GM13976 (cell line): ENCODE results near the gene ZNF579.

Experiments
- DNase-seq: peaks from one replicate; pipeline ENCODE4 v3.0.0; 2012; ENCODE audit warnings: low spot score
- in situ Hi-C: fragments of 300-500 bp; cut with MboI; formaldehyde crosslinking; loops from one replicate; pipeline ENCODE4 v1.12.0; 2022; ENCODE audit warnings: low sequenced_read_pairs, mixed read lengths, inconsistent platforms; ENCODE audit not compliant: unreplicated experiment
- TF ChIP-seq, protein P1 (sequence below): IDR thresholded peaks from 2 replicates; pipeline ENCODE4 v1.5.1; 2012; ENCODE audit warnings: borderline replicate concordance, mild to moderate bottlenecking; ENCODE audit not compliant: insufficient read depth; ENCODE audit errors: extremely low read depth, missing control alignments, control extremely low read depth

The ZNF579 gene

DNA sequence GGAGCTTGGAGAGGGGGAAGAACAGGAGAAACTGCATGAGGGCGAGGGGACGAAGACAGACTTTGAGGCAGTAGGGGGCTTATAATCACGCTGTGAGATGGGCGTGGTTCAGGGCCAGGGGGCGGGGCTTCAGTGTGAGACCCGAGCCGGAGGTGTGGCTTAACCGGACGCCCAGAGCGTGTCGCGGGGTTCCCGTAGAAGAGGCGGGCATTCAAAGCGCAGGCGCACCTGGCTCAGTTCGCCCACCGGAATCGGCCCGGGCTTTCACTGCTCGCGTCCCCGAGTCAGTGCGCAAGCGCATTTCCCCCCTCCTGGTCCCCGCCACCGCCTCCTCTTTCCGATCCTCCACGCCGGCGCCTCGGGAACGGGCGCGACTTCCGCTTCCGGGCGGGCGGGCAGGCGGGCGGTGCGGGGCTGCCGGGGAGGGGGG is 24.6 kb upstream of the ZNF579 start:
- TF ChIP-seq, protein P1, sequence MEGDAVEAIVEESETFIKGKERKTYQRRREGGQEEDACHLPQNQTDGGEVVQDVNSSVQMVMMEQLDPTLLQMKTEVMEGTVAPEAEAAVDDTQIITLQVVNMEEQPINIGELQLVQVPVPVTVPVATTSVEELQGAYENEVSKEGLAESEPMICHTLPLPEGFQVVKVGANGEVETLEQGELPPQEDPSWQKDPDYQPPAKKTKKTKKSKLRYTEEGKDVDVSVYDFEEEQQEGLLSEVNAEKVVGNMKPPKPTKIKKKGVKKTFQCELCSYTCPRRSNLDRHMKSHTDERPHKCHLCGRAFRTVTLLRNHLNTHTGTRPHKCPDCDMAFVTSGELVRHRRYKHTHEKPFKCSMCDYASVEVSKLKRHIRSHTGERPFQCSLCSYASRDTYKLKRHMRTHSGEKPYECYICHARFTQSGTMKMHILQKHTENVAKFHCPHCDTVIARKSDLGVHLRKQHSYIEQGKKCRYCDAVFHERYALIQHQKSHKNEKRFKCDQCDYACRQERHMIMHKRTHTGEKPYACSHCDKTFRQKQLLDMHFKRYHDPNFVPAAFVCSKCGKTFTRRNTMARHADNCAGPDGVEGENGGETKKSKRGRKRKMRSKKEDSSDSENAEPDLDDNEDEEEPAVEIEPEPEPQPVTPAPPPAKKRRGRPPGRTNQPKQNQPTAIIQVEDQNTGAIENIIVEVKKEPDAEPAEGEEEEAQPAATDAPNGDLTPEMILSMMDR = no peak
- in situ Hi-C loops = no loop called here
- DNase-seq = peak; percentile 96

DNA sequence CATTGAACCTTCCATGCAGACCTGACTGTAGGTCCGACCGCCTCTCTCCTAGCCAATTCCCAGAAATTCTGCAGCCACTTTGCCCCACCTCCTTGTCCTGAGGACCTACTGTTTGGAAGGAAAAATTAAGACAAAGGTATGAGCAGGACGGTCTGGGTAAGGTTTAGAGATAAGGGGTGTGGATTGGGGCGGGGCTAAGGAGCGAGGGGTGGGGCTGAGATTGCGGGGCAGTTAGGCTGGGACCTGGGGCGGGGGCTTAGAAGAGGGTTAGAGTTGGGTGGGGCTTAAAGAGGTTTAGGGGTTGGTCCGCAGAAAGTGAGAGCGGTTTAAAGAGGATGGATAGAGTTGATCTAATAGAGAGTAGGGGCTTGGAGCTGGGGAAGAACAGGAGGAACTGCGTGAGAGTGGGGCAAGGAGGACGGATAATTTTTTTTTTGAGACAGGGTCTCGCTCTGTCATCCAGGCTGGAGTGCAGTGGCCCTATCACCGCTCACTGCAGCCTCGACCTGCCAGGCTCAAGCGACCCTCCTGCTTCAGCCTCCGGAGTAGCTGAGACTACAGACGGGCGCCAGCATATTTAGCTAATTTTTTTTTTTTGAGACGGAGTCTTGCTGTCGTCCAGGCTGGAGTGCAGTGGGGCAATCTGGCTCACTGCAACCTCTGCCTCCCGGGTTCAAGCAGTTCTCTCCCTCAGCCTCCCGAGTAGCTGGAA is 23.1 kb upstream of the ZNF579 start:
- DNase-seq = no peak
- TF ChIP-seq, protein P1 = no peak
- in situ Hi-C loops = no loop called here

DNA sequence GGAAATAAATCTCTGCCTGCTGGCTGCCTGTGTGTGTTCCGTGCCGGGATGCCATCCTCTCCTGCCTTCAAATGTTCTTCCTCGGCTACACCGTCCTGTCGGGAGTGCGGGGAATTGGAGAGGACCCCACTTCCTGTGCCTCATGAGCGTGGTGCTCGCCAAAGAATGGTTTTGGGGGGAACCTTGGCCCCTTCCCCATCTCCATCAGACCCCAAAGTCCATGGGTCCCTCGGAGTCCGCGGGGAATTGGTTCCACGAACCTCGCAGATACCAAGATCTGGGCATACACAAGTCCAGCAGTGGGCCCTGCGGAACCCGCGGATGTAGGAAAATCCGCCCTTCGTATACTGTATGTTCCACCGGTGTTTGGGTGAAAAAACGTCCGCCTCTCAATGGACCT is 22.5 kb upstream of the ZNF579 start:
- in situ Hi-C loops = no loop called here
- no peak for DNase-seq
- TF ChIP-seq, protein P1 = no peak

DNA sequence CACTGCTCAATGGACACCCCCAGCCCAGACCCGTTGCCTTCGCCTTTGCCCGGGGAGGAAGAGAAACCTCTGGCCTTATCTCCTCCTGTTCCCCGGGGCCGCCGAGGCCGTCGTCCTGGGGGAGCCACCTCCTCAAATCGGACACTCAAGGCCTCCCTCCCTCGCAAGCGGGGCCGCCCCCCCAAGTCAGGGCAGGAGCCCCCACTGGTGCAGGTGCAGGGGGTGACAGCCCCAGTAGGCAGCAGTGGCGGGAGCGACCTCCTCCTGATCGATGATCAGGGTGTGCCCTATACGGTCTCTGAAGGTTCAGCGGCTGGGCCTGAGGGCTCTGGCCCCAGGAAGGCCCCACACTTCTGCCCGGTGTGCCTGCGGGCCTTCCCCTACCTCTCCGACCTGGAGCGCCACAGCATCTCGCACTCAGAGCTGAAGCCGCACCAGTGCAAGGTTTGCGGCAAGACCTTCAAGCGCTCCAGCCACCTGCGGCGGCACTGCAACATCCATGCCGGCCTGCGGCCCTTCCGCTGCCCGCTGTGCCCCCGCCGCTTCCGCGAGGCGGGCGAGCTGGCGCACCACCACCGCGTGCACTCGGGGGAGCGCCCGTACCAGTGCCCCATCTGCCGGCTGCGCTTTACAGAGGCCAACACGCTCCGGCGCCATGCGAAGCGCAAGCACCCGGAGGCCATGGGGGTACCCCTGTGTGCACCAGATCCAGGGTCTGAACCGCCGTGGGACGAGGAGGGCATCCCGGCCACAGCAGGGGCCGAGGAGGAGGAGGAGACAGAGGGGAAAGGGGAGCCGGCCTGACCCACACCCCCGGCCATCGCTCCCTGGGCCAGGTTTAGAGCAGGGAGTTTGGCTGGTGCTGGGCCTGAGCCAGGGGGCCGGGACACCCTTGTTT is 21.7 kb upstream of the ZNF579 start:
- no peak for DNase-seq
- in situ Hi-C loops = no loop called here
- TF ChIP-seq, protein P1 = no peak

DNA sequence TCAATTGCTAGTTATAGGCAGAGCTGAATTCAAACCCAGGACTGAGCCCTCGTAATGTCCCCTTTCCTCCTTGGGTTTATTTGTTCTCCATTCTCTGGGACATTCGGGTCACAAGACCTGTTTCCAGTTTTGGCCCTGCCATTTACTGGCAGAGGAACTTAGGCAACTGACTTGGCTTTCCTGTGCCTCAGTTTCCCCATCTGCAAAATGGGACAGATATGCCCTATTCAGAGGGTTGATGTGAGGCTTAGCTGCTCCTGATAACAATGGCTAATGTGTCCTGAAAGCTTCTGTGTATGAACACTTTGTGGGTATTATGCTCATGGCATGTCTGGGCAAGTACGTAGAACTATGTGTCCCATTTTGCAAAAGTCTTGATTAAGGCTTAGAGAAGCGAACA is 20.4 kb upstream of the ZNF579 start:
- no peak for DNase-seq
- in situ Hi-C loops = no loop called here
- TF ChIP-seq, protein P1 = no peak

DNA sequence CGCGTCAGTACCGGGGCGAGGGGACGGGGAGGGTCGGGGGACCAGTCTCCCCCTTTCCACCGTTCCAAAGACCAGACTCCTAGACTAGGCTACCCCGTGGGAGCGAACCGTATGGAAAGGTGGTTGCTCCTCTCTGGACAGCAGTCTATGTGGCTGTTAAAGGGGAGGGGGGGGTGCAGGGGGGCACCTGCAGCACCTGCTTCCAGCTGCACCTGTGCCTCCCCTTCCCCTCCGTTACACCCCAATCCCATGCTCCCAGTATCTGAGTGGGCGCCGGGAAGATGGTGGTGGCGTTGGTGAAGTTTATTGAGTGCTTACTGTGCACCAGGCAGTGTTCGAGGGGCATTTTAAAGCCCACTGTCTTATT is 20.0 kb upstream of the ZNF579 start:
- TF ChIP-seq, protein P1 = no peak
- in situ Hi-C loops = no loop called here
- no peak for DNase-seq
